GM12878 (cell line): Measurements from ENCODE around the gene CYBC1. TPM values are rescaled to one million over a fixed set of nuclear protein-coding genes. Genes with fewer than 3 reads are reported as not detected.

Experiments used
- ATAC-seq: fragments of 200-7000 bp; cut with Tn5 transposase; 3 replicates; pipeline ENCODE4 v1.9.1; 2020; ENCODE audit warnings: mild to moderate bottlenecking, moderate library complexity
- BruUV-seq: library from RNA; stranded (reverse); fragments of 400-500 nt; replicated peaks from 2 replicates; lab custom pipeline; 2021; lab: Mats Ljungman, UMichigan
- CTCF ChIA-PET: fragments of 300-600 bp; sonication (Branson Sonifier 250); formaldehyde crosslinking; extraction: SDS; loops from one replicate; lab custom pipeline; 2021; ENCODE audit warnings: inconsistent platforms; lab: Yijun Ruan, JAX
- POLR2A ChIA-PET: fragments of 350-600 bp; formaldehyde crosslinking; extraction: SDS; loops from one replicate; lab custom pipeline; 2021; ENCODE audit warnings: inconsistent platforms; lab: Charles Lee
- RAD21 ChIA-PET: fragments of 300-600 bp; sonication (Branson Sonifier 250); formaldehyde crosslinking; loops from one replicate; lab custom pipeline; 2023; ENCODE audit warnings: antibody characterized with exemption; ENCODE audit not compliant: unreplicated experiment; lab: Charles Lee
- SMC1A ChIA-PET: fragments of 300-600 bp; sonication (Branson Sonifier 250); formaldehyde crosslinking; loops from one replicate; lab custom pipeline; 2023; ENCODE audit not compliant: unreplicated experiment, uncharacterized antibody; lab: Charles Lee
- DNase-seq: peaks from one replicate; pipeline ENCODE4 v3.0.0-alpha.2; 2011; ENCODE audit warnings: low read depth, low spot score
- FAIRE-seq: peaks from 3 replicates; lab custom pipeline; 2011; peaks lifted over from hg19 to GRCh38; lab: Jason Lieb, UNC
- H2AFZ ChIP-seq: 2 replicates; pipeline ENCODE4 v1.6.0; 2011; ENCODE audit warnings: low read depth, low read length, control low read depth; ENCODE audit not compliant: control insufficient read depth
- H3K27ac ChIP-seq: 2 replicates; pipeline ENCODE4 v1.5.1; 2011; ENCODE audit warnings: control low read depth; ENCODE audit not compliant: control insufficient read depth, insufficient read depth
- H3K27me3 ChIP-seq, 2 experiments: replicated peaks in 1 of 2; 2 replicates each; pipeline versions ENCODE4 v1.6.0 to v1.6.1; 2011; ENCODE audit warnings: low read length in 1 of 2; ENCODE audit not compliant: control insufficient read depth in 2 of 2, insufficient read depth in 2 of 2
- H3K36me3 ChIP-seq, 2 experiments: 2 replicates each; pipeline ENCODE4 v1.5.1; 2011; ENCODE audit warnings: low read length in 1 of 2; ENCODE audit not compliant: control insufficient read depth in 2 of 2, insufficient read depth in 2 of 2
- H3K4me1 ChIP-seq: 2 replicates; pipeline ENCODE4 v1.6.1; 2011; ENCODE audit warnings: mild to moderate bottlenecking, low read length, moderate library complexity, mixed read lengths; ENCODE audit not compliant: control insufficient read depth, insufficient read depth
- H3K4me2 ChIP-seq: 2 replicates; pipeline ENCODE4 v1.6.0; 2011; ENCODE audit warnings: control low read depth; ENCODE audit not compliant: control insufficient read depth, insufficient read depth
- H3K4me3 ChIP-seq: fragments of 200-600 bp; sonication (generic); 2 replicates; pipeline ENCODE4 v1.5.1; 2016
- H3K79me2 ChIP-seq: 2 replicates; pipeline ENCODE4 v1.6.0; 2011; ENCODE audit warnings: low read length; ENCODE audit not compliant: control insufficient read depth, insufficient read depth
- H3K9ac ChIP-seq: 2 replicates; pipeline ENCODE4 v1.8.0; 2011; ENCODE audit warnings: low read length, control low read depth, mixed read lengths; ENCODE audit not compliant: control insufficient read depth, insufficient read depth
- H3K9me3 ChIP-seq: replicated peaks from 3 replicates; pipeline ENCODE4 v1.5.1; 2011; ENCODE audit warnings: mild to moderate bottlenecking, low read length; ENCODE audit not compliant: control insufficient read depth, insufficient read depth
- H4K20me1 ChIP-seq: 2 replicates; pipeline ENCODE4 v1.6.0; 2011; ENCODE audit not compliant: control insufficient read depth, insufficient read depth
- NFIC ChIP-seq: IDR thresholded peaks from 2 replicates; pipeline ENCODE4 v1.6.1; 2012; ENCODE audit warnings: low read depth, mild to moderate bottlenecking, inconsistent platforms, low read length, moderate library complexity
- RB1 ChIP-seq: fragments of 450-650 bp; formaldehyde crosslinking; IDR thresholded peaks from 2 replicates; pipeline ENCODE4 v1.6.1; 2017; ENCODE audit warnings: mild to moderate bottlenecking, borderline replicate concordance
- RELB ChIP-seq: fragments of 450-650 bp; IDR thresholded peaks from 2 replicates; pipeline ENCODE4 v1.6.1; 2017; ENCODE audit warnings: low read depth, mild to moderate bottlenecking, moderate library complexity
- WGBS: methylation state at CpG from one replicate; pipeline ENCODE4 v1.1.6; 2016; ENCODE audit warnings: low lambda C conversion rate; ENCODE audit not compliant: insufficient replicate concordance, insufficient coverage; ENCODE audit errors: missing lambda C conversion rate; 5-methylcytosine and 5-hydroxymethylcytosine counted together
- in situ Hi-C: fragments of 300-500 bp; cut with MboI; formaldehyde crosslinking; loops from 9 replicates; pipeline ENCODE4 v1.14.3; 2018; ENCODE audit warnings: mixed read lengths
- intact Hi-C: fragments of 100-400 bp; cut with micrococcal nuclease; formaldehyde crosslinking; loops from one replicate; pipeline ENCODE4 v1.14.2; 2022; ENCODE audit not compliant: unreplicated experiment
- polyA plus RNA-seq, 11 experiments: library from polyadenylated mRNA; depleted of rRNA in 4 of 11; unstranded in 6 of 11; stranded (reverse) in 5 of 11; fragments of >200 nt; fragmentation: Nextera tagmentation in 4 of 11; fragmentation: Illumina TruSeq in 1 of 11; extraction: Ambion mirVana in 4 of 11; extraction: Trizol in 1 of 11; gene quantifications; 1 replicate in 1 of 11; 2 replicates in 10 of 11; pipeline versions ENCODE4 v1.2.1 to v1.2.3, GENCODE V29; 2011 to 2016; ENCODE audit warnings: inconsistent platforms in 2 of 11, missing spikeins in 2 of 11, low read depth in 1 of 11
- total RNA-seq, 4 experiments: library from RNA; depleted of rRNA in 3 of 4; stranded (reverse); fragments of >200 nt in 3 of 4; fragmentation: Illumina TruSeq in 1 of 4; extraction: Trizol in 1 of 4; gene quantifications; 2 replicates each; pipeline versions ENCODE4 v1.2.1 to v1.2.3, GENCODE V29; 2013 to 2021

Gene CYBC1
- total and polyA plus RNA-seq, 10 of the 15 experiments (the other 5 are each of a cell fraction or from before 2014, with no cell fraction given) = 4.2 to 162 (median 133) TPM

DNA sequence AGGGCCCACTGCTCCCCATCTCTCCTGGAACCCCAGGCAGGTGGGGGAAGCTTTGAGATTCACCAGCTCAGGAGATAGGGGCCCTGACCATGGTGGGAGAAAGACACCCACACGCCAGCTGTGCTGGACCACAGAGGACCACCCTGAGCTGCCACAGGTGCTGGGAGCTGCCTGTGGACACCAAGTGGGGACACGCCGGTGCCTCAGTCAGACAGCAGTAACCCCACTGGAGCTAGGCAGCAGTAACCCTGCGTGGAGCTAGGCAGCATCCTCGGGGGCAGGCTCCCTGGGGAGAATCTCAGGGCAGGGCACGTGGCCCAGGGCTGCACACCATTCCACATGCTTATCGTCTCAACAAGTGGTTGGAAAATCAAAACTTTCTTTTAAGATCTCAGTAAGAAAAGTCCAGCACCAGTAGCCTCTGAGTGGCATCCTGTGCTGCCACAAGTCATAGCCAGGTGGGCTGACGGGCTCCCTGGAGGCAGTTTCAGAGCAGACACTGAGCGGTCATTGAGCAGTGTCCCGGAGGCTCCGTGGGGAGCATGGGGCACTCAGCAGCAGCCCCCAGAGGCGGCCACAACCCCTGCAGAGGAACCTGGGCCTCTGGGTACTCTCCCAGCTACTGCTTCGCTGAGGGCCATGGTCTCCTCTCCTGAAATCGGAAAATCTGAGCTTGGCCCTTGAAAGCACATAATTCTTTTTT lies 40.4 kb downstream of the CYBC1 start:
- Histone ChIP-seq H3K79me2 (no peaks in the 10 kb centered on the region), H3K27ac (no peak overlapping the region), H3K9me3 (no peaks in the 10 kb centered on the region), H3K36me3 (no peaks in the 10 kb centered on the region; a peak in 1 of 4 replicates), H3K4me3 (no peak overlapping the region), H3K4me2 (no peak overlapping the region), H3K9ac (no peak overlapping the region), H3K27me3 (no peaks in the 10 kb centered on the region), H4K20me1 (peaks cover 3% of the 10 kb centered on the region), H3K4me1 (no peaks in the 10 kb centered on the region), H2AFZ (no peak overlapping the region)
- ChIA-PET POLR2A (interaction anchor here (0.7 to 1.2 kb wide), 3 partner anchors 40 to 344 kb away, joined by 3 to 6 read pairs (median 3); no protein-coding TSS in a partner anchor), RAD21 (interaction anchor here (1.2 to 1.8 kb wide), 2 partner anchors 8 to 58 kb away, joined by 3 to 6 read pairs; partner anchors contain the start of genes HEXD and OGFOD3), CTCF (interaction anchor here (0.7 to 2.3 kb wide), 6 partner anchors 8 to 127 kb away, joined by 3 to 15 read pairs (median 3); no protein-coding TSS in a partner anchor), SMC1A (interaction anchor here (1.2 kb wide), 1 partner anchor 10 kb away, joined by 4 read pairs; no protein-coding TSS in a partner anchor)
- intact Hi-C loops = loop anchor here (5.0 kb wide), 1 partner anchor 178 kb away; no protein-coding TSS in a partner anchor
- ATAC-seq = no peak
- DNase-seq = no peak
- BruUV-seq = no TSS peak
- in situ Hi-C loops = no loop called here
- TF ChIP-seq NFIC (no peak), RELB (no peak), RB1 (no peak)
- 90% methylated on average over 13 of the region's 14 CpGs for WGBS
- no peak for FAIRE-seq
